ENCODE measurements around the gene SH3RF3. TPM values are rescaled to one million over a fixed set of nuclear protein-coding genes. Genes with fewer than 3 reads are reported as not detected.

SH3RF3 gene
- total RNA-seq, 1 donor from 2014 or later = 8.0 TPM

GRCh38 chr2:109498906-109499305 is 369.9 kb downstream of the SH3RF3 start:
- ATAC-seq (no peak), DNase-seq (ENCODE audit: missing footprints) (no peak)
- intact Hi-C loops (cut with DNase I) = loop anchor here (5.0 kb wide), 1 partner anchor 212 kb away; no protein-coding TSS in a partner anchor

DNA sequence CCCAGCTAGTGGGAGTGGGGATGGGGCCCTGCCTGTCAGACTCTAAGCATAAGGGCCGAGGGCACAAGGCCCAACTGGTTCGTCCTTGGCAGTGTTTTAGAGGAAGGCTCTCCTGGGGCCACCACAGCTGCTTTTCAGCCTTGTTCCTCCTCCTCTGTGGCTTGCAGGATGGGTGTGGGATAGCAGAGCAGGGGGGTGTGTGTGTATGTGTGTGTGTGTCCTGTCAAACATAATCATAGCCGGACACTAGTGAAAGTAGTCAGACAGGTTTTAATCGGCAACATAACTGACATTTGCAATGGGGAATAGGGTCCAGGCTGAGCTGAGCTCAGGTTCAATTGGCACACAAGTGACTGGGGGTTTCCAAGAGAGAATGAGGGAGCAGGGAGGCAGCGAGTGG is 370.6 kb downstream of the SH3RF3 start:
- no peak for DNase-seq (ENCODE audit: missing footprints)
- intact Hi-C loops (cut with DNase I) = loop anchor here (5.0 kb wide), 1 partner anchor 212 kb away; no protein-coding TSS in a partner anchor
- ATAC-seq = no peak

GRCh38 chr2:109500910-109501309 is 371.9 kb downstream of the SH3RF3 start:
- intact Hi-C loops (cut with DNase I) = no loop called here

GRCh38 chr2:109501461-109501860 is 372.5 kb downstream of the SH3RF3 start:
- intact Hi-C loops (cut with DNase I) = no loop called here
- DNase-seq (ENCODE audit: missing footprints) = no peak
- no peak for ATAC-seq

More at GRCh38 chr2:109500910-109501309, 371.9 kb downstream of the SH3RF3 start:
- no peak for ATAC-seq
- DNase-seq (ENCODE audit: missing footprints) = no peak

DNA sequence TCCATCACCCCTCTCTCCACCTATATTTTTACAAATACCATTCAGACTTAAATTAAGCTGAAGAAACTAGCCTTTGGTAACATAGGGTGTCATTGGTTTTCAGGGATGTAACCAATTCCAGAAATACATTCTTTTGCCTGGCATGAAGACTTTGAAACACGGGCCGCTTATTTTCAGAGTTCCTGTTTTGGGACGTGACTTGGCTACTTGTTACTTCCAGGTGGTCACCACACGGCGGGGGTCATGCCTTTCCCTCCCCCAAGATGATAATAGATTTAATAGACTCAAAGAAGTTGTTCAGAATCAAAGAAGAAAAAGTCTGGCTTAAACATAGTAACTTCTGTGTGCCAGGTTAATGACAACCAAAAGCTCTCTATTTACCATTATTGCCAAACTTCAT is 374.2 kb downstream of the SH3RF3 start:
- DNase-seq (ENCODE audit: missing footprints) (no peak), ATAC-seq (no peak)
- intact Hi-C loops (cut with DNase I) = no loop called here

- ATAC-seq (no peak), DNase-seq (ENCODE audit: missing footprints) (no peak)
- intact Hi-C loops (cut with DNase I) = loop anchor here (5.0 kb wide), 1 partner anchor 225 kb away; no protein-coding TSS in a partner anchor
These were observed 378.2 kb downstream of the SH3RF3 start for GRCh38 chr2:109507217-109507616.

- ATAC-seq = no peak
- DNase-seq (ENCODE audit: missing footprints) = no peak
- intact Hi-C loops (cut with DNase I) = loop anchor here (5.0 kb wide), 1 partner anchor 226 kb away; no protein-coding TSS in a partner anchor
These were observed 378.8 kb downstream of the SH3RF3 start for GRCh38 chr2:109507828-109508227.

- intact Hi-C loops (cut with DNase I) = loop anchor here (5.0 kb wide), 1 partner anchor 226 kb away; no protein-coding TSS in a partner anchor
- no peak for DNase-seq (ENCODE audit: missing footprints)
- no peak for ATAC-seq
These were observed 379.6 kb downstream of the SH3RF3 start for GRCh38 chr2:109508556-109508955.

- intact Hi-C loops (cut with DNase I) = loop anchor here (1.0 to 5.0 kb wide), 2 partner anchors 128 to 382 kb away; no protein-coding TSS in a partner anchor
- ATAC-seq = peak; percentile 53
- peak; percentile 77 for DNase-seq (ENCODE audit: missing footprints)
These were observed 381.4 kb downstream of the SH3RF3 start for GRCh38 chr2:109510136-109511028.

- no peak for ATAC-seq
These were observed 382.2 kb downstream of the SH3RF3 start for GRCh38 chr2:109511168-109511567.

DNA sequence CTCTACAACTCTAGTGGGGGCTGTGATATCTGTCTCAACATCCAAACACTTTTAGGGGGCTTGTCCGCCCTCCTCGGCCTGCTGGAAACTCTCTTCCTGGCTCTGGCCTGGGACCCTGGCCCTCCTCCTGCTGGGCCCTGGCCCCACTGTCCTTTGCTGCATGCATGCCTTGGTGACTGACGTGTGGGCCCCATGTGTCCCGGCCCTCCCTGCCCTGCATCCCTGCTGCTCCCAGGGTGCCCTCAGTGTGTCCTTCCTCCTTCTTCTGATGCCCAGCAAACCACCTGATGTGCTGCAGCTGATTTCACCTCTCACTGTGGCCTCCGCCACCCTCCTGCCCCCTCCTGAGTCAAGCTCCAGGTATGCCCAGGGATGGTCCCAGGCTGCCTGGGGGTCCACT is 383.1 kb downstream of the SH3RF3 start:
- DNase-seq (ENCODE audit: missing footprints) = no peak
- ATAC-seq = no peak
- intact Hi-C loops (cut with DNase I) = loop anchor here (5.0 kb wide), 1 partner anchor 130 kb away; no protein-coding TSS in a partner anchor

More at GRCh38 chr2:109511168-109511567, 382.2 kb downstream of the SH3RF3 start:
- no peak for DNase-seq (ENCODE audit: missing footprints)
- intact Hi-C loops (cut with DNase I) = loop anchor here (5.0 kb wide), 1 partner anchor 129 kb away; no protein-coding TSS in a partner anchor

DNA sequence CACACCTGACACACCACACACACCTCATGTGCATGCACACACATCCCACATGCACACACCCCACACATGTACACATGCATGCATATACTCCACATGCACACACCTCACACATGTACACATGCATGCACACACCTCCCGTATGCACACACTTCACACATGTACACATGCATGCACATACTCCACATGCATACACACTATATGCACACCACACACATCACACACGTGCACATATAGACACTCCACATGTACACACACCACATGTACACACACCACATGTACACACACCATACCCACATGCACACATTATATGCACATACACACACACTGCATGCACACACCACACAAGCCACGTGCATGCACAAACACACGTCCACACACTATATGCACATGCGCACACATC is 384.2 kb downstream of the SH3RF3 start:
- intact Hi-C loops (cut with DNase I) = loop anchor here (5.0 kb wide), 1 partner anchor 131 kb away; no protein-coding TSS in a partner anchor
- DNase-seq (ENCODE audit: missing footprints) (no peak), ATAC-seq (no peak)

- intact Hi-C loops (cut with DNase I) = loop anchor here (5.0 kb wide), 1 partner anchor 132 kb away; no protein-coding TSS in a partner anchor
- DNase-seq (ENCODE audit: missing footprints) = no peak
- peak; percentile 57 for ATAC-seq
These were observed 385.0 kb downstream of the SH3RF3 start for GRCh38 chr2:109513749-109514588.

- DNase-seq (ENCODE audit: missing footprints) (no peak), ATAC-seq (no peak)
- intact Hi-C loops (cut with DNase I) = loop anchor here (5.0 kb wide), 1 partner anchor 133 kb away; no protein-coding TSS in a partner anchor
These were observed 385.9 kb downstream of the SH3RF3 start for GRCh38 chr2:109514857-109515256.

GRCh38 chr2:109516445-109517117 is 387.6 kb downstream of the SH3RF3 start:
- intact Hi-C loops (cut with DNase I) = no loop called here
- ATAC-seq (peak; percentile 66), DNase-seq (ENCODE audit: missing footprints) (peak; percentile 78)

GRCh38 chr2:109517118-109517889 is 388.3 kb downstream of the SH3RF3 start:
- intact Hi-C loops (cut with DNase I) = no loop called here
- ATAC-seq (no peak), DNase-seq (ENCODE audit: missing footprints) (no peak)

GRCh38 chr2:109519513-109519912 is 390.5 kb downstream of the SH3RF3 start:
- ATAC-seq = no peak
- DNase-seq (ENCODE audit: missing footprints) = no peak
- intact Hi-C loops (cut with DNase I) = no loop called here

All from Right ventricle myocardium inferior (tissue), 1 donor.